ENCODE results near the gene TSEN2. TPM values are rescaled to one million over a fixed set of nuclear protein-coding genes. Genes with fewer than 3 reads are reported as not detected.

The TSEN2 gene
- total RNA-seq (2022; extraction: Qiagen RNA extraction) = 17.1 to 21.2 TPM (median 19.8 TPM) in 5 replicates

GRCh38 chr3:12484198-12484982 is at the start of gene TSEN2:
Gene TSEN2 (plus strand): TSS chr3:12484480. CDS start chr3:12489801, 5,321 bp downstream.

GRCh38 chr3:12545473-12545791 is 61.2 kb downstream of the TSEN2 start, which contains the start of gene MKRN2OS:
Gene MKRN2OS (minus strand): TSS chr3:12545499. CDS start chr3:12545464, 35 bp downstream.

GRCh38 chr3:12556690-12557472 is 72.6 kb downstream of the TSEN2 start, which contains the start of gene MKRN2:
Gene MKRN2 (plus strand): TSS chr3:12557087. CDS start chr3:12557151, 64 bp downstream.

Other genes starting within 250 kb of the TSEN2 start
- 34.7 to 43.2 TPM (median 40.0 TPM) in 5 replicates for gene PPARG, start 195.4 kb upstream of the TSEN2 start, total RNA-seq (2022; extraction: Qiagen RNA extraction)
- not detected in 5 replicates for gene MKRN2OS, start 61.0 kb downstream of the TSEN2 start, total RNA-seq (2022; extraction: Qiagen RNA extraction)
- 24.3 to 27.7 TPM (median 26.7 TPM) in 5 replicates for gene MKRN2, start 72.6 kb downstream of the TSEN2 start, total RNA-seq (2022; extraction: Qiagen RNA extraction)
- 56.8 to 65.8 TPM (median 62.4 TPM) in 5 replicates for gene RAF1, start 179.6 kb downstream of the TSEN2 start, total RNA-seq (2022; extraction: Qiagen RNA extraction)

Data from A549 treated with dexamethasone at 1 μM for 4 hours (cell line).